GM21526 (cell line): ENCODE measurements around the gene GDF2.

Experiments used
- ATAC-seq: cut with Tn5 transposase; IDR thresholded peaks from one replicate; pipeline ENCODE4 v1.9.1; 2021; ENCODE audit warnings: moderate library complexity; ENCODE audit not compliant: unreplicated experiment, low FRiP score

Gene GDF2

GRCh38 chr10:47331491-47331890 lies 9.2 kb downstream of the GDF2 start:
- ATAC-seq, result no peak

- no peak for ATAC-seq
Measured at GRCh38 chr10:47331954-47332353, 9.7 kb downstream of the GDF2 start.

- ATAC-seq, result no peak
Measured at GRCh38 chr10:47332371-47332770, 10.1 kb downstream of the GDF2 start.

- no peak for ATAC-seq
Measured at GRCh38 chr10:47332946-47333345, 10.7 kb downstream of the GDF2 start.

- no peak for ATAC-seq
Measured at GRCh38 chr10:47333532-47333931, 11.3 kb downstream of the GDF2 start.

- no peak for ATAC-seq
Measured at GRCh38 chr10:47334466-47335295, 12.4 kb downstream of the GDF2 start.

GRCh38 chr10:47335906-47336305 lies 13.7 kb downstream of the GDF2 start:
- no peak for ATAC-seq

GRCh38 chr10:47336387-47337134 lies 14.3 kb downstream of the GDF2 start:
- ATAC-seq, result no peak

GRCh38 chr10:47337310-47337709 lies 15.1 kb downstream of the GDF2 start:
- ATAC-seq, result no peak

GRCh38 chr10:47339186-47339735 lies 17.0 kb downstream of the GDF2 start:
- ATAC-seq, result no peak

- ATAC-seq, result no peak
Measured at GRCh38 chr10:47339759-47340607, 17.7 kb downstream of the GDF2 start.

- no peak for ATAC-seq
Measured at GRCh38 chr10:47340608-47341170, 18.4 kb downstream of the GDF2 start.

- ATAC-seq, result no peak
Measured at GRCh38 chr10:47344996-47345870, 23.0 kb downstream of the GDF2 start.

- no peak for ATAC-seq
Measured at GRCh38 chr10:47346581-47347302, 24.5 kb downstream of the GDF2 start.

- ATAC-seq, result no peak
Measured at GRCh38 chr10:47347303-47347675, 25.0 kb downstream of the GDF2 start.

- ATAC-seq, result no peak
Measured at GRCh38 chr10:47348138-47348651, 25.9 kb downstream of the GDF2 start, which contains the start of gene RBP3. TSS of gene RBP3 (plus strand) at chr10:47348363. CDS start at chr10:47348485, 122 bp downstream.

- no peak for ATAC-seq
Measured at GRCh38 chr10:47348661-47349470, 26.6 kb downstream of the GDF2 start.

- no peak for ATAC-seq
Measured at GRCh38 chr10:47349516-47349915, 27.3 kb downstream of the GDF2 start.
